DMS153 treated with DMSO at 0.1 percent for 48 hours (cell line): ENCODE data around the gene PLPP1.
"Not testable (repeated sequence)": the region's sequence is repeated elsewhere in the genome, so short reads cannot be mapped to it uniquely, and the experiment has no call there.

Experiments used
- DNase-seq: peaks from one replicate; lab custom pipeline; 2025; ENCODE audit not compliant: unreplicated experiment; lab: John Stamatoyannopoulos, UW

PLPP1 gene

GRCh38 chr5:55507574-55507973 lies 27.2 kb downstream of the PLPP1 start:
- no peak for DNase-seq

- not testable (repeated sequence) for DNase-seq
Measured at GRCh38 chr5:55505711-55506110, 29.1 kb downstream of the PLPP1 start.

GRCh38 chr5:55503917-55504316 lies 30.8 kb downstream of the PLPP1 start:
- DNase-seq, result not testable (repeated sequence)

- no peak for DNase-seq
Measured at GRCh38 chr5:55502759-55503158, 32.0 kb downstream of the PLPP1 start.

GRCh38 chr5:55498457-55498856 lies 36.3 kb downstream of the PLPP1 start:
- DNase-seq, result no peak

GRCh38 chr5:55497712-55498111 lies 37.1 kb downstream of the PLPP1 start:
- DNase-seq, result no peak

- DNase-seq, result no peak
Measured at GRCh38 chr5:55495216-55495615, 39.5 kb downstream of the PLPP1 start.

- DNase-seq, result no peak
Measured at GRCh38 chr5:55492449-55492848, 42.3 kb downstream of the PLPP1 start.

- DNase-seq, result no peak
Measured at GRCh38 chr5:55485073-55485472, 49.7 kb downstream of the PLPP1 start.

- no peak for DNase-seq
Measured at GRCh38 chr5:55484531-55484930, 50.2 kb downstream of the PLPP1 start.

- no peak for DNase-seq
Measured at GRCh38 chr5:55483885-55484284, 50.9 kb downstream of the PLPP1 start.

- no peak for DNase-seq
Measured at GRCh38 chr5:55481293-55481855, 53.4 kb downstream of the PLPP1 start.

- DNase-seq, result no peak
Measured at GRCh38 chr5:55480781-55481180, 54.0 kb downstream of the PLPP1 start.

GRCh38 chr5:55472642-55473041 lies 62.1 kb downstream of the PLPP1 start:
- no peak for DNase-seq

- DNase-seq, result no peak
Measured at GRCh38 chr5:55471468-55471867, 63.3 kb downstream of the PLPP1 start.

GRCh38 chr5:55470282-55470681 lies 64.5 kb downstream of the PLPP1 start:
- DNase-seq, result no peak

GRCh38 chr5:55469839-55470238 lies 64.9 kb downstream of the PLPP1 start:
- DNase-seq, result no peak

- peak; percentile 0 for DNase-seq
Measured at GRCh38 chr5:55467862-55468551, 66.8 kb downstream of the PLPP1 start.

- no peak for DNase-seq
Measured at GRCh38 chr5:55463613-55464012, 71.2 kb downstream of the PLPP1 start.

- DNase-seq, result no peak
Measured at GRCh38 chr5:55459572-55459971, 75.2 kb downstream of the PLPP1 start.

GRCh38 chr5:55456216-55456895 lies 78.4 kb downstream of the PLPP1 start:
- no peak for DNase-seq

GRCh38 chr5:55454282-55454681 lies 80.5 kb downstream of the PLPP1 start:
- DNase-seq, result no peak
